GM15510 (cell line): ENCODE measurements around the gene TMEM178A.

ENCODE experiments used
- POLR2A ChIP-seq: IDR thresholded peaks from 3 replicates; pipeline ENCODE4 v1.6.1; 2011; ENCODE audit warnings: borderline replicate concordance; ENCODE audit not compliant: insufficient read length; ENCODE audit errors: extremely low read depth

Gene TMEM178A

GRCh38 chr2:39710807-39711206 lies 45.1 kb downstream of the TMEM178A start:
- TF ChIP-seq POLR2A: no peak

- no peak for TF ChIP-seq POLR2A
Measured at GRCh38 chr2:39712953-39713352, 47.2 kb downstream of the TMEM178A start.

DNA sequence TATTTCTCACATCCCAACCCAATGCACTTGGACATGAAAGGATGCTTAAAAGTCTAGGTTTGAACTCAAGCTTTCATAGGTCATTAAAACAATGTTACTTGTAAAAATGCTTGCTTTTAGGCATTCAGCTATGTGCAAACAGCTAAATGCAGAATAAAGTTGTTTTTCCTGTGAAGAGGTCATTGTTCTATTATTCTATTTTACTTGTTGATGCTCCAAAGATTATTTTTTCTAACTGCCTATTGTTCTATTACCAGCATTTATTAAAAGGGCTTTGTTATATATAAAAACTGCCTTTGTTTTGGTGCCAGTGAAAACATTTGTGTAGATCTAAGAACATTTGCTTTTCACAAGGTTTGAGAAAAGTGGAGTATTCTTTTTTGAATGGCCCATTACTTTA lies 49.4 kb downstream of the TMEM178A start:
- no peak for TF ChIP-seq POLR2A

DNA sequence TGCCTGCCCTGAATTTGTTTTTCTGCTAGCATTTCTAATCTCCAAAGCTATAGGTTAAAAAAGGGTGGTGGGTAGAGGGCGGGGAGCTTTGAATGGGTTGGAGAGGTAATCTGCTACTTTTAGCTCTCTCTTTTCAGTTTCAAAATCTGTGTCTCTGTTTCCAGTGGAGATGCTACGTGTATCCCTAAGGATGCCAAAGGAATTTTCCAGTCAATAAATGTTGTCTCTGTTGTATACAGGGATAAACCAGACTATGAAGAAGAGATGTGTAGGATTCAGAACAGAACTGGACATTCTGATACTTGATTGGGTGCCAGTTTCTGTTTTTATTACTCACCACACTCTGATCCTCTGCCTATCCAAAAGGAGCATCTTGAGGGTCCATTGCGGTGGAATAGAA lies 50.1 kb downstream of the TMEM178A start:
- no peak for TF ChIP-seq POLR2A

GRCh38 chr2:39717067-39717466 lies 51.4 kb downstream of the TMEM178A start:
- no peak for TF ChIP-seq POLR2A

DNA sequence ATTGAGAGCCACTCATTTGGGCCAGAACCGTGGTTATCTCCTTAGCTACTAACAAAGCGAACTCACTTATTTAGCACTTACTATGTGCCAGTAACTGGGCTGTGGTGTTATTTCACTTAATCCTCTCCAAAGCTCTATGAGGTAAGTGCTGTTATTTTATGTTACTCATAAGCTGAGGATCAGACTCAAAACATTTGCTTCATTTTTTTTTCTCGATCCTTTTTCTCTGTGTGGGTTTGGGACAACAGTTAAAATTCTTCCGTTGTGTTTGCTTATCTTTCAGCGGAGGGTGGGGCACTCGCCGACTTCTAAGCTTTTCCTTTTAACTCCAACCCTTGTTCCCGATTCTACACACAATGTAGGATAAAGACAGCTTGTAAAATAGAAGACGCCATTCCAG lies 52.8 kb downstream of the TMEM178A start:
- no peak for TF ChIP-seq POLR2A

GRCh38 chr2:39719317-39719716 lies 53.6 kb downstream of the TMEM178A start:
- TF ChIP-seq POLR2A: no peak

- no peak for TF ChIP-seq POLR2A
Measured at GRCh38 chr2:39720970-39721369, 55.3 kb downstream of the TMEM178A start.

DNA sequence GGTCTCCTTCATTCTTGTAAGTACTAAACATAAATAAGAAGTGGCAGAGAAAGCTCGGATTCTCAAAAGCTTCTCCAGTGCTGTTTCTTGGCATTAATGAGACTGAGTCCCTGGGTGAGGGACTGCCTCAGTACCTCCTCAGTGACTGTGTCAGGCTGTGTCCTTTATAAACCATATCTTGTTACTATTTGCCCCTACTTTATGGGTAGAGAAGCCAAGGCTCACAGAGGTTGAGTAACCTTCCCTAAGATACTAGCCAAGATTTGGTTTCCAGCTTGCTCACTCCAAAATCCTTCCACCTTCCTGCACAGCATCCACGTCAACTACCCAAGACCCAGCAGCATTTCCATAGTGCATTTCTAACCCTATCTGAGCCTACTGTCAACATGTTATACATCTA lies 57.8 kb downstream of the TMEM178A start:
- TF ChIP-seq POLR2A: no peak

DNA sequence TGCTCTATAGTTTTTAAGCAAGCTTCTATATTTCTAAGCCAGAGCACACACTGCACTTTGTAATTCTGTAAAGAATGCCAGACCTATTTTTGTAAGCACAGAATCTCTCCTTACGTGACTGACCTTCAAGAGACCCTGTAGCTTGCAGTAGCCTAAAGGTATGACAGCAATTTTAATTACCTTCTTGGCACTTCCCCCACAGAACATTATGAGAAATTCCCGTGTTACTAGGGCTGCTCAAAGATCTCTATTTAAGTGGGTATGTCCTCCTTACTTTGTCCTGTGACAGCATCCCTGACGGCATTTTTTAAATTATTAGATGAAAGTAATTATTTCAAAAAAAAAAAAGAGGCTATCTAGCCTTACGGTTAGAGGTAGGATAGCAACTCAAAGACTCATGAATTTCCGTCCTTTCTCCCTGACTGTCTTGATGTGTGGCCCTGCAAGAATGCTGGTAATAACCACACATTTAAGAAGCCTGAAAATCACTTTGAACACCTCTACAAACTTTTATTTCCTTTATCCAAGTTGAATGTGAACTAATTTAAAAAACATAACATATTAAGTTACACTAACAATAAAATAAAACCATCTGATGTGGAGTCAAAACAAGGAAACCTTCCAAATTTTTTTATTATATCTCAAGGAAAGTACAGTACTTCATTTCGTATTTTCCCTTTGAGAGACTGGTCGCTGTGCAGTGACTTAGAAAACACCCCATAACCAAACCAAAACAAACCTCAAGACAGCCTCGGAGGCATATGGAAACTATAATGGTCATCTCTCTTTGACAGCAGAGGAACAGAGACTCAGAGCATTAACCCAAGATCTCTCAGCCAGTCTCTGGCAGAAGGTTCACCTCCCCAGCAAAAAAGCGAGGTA lies 58.5 kb downstream of the TMEM178A start:
- no peak for TF ChIP-seq POLR2A

DNA sequence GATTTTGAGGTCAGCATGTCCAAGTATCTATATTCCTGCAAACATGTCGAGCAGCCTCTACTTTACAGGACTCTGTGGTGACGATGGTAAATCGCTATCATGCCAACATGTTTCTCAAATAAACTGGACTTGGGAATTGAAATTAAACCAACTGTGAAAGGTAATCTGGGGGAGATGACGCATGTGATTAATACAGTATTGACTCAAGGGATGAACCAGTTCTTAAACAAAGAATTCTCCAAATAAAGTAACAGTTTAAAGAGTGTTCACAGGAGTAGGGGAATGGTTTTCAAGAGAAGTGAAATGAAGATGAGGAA lies 59.1 kb downstream of the TMEM178A start:
- no peak for TF ChIP-seq POLR2A

- TF ChIP-seq POLR2A: no peak
Measured at GRCh38 chr2:39725401-39725800, 59.7 kb downstream of the TMEM178A start.

GRCh38 chr2:39728941-39729351 lies 63.2 kb downstream of the TMEM178A start:
- TF ChIP-seq POLR2A: no peak

DNA sequence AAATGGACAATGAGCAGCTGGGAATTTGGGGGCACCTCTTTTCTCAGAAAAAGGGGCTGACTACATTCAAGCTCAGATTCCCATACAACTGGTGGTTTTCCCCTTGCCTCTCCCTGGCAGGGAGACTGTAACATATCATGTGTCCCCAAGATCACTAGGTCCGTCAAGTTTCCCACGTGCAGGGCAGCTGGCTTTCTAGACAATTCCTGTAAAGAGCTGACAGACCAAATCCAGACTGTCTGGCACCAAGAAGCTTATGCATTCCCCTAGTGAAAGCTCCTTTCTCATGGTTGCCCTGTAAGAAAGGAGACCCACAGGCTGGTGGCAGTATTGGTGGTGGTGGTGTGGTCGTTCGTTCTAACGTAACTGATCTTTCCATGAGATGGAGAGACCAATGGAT lies 64.6 kb downstream of the TMEM178A start:
- TF ChIP-seq POLR2A: no peak

GRCh38 chr2:39730685-39731302 lies 65.1 kb downstream of the TMEM178A start:
- TF ChIP-seq POLR2A: no peak

GRCh38 chr2:39731546-39731945 lies 65.8 kb downstream of the TMEM178A start:
- TF ChIP-seq POLR2A: no peak
